Mesothelial cell of epicardium (in vitro differentiated cells): ENCODE results near the gene PSME1. TPM values are rescaled to one million over a fixed set of nuclear protein-coding genes. Genes with fewer than 3 reads are reported as not detected.
"Not testable (repeated sequence)": the region's sequence is repeated elsewhere in the genome, so short reads cannot be mapped to it uniquely, and the experiment has no call there.

Source experiments
- DNase-seq, 2 experiments: peaks; one replicate each; pipeline ENCODE4 v3.0.0; 2021; ENCODE audit warnings: low spot score in 2 of 2; ENCODE audit not compliant: unreplicated experiment in 2 of 2
- H3K27ac Mint-ChIP-seq: 2 replicates; pipeline ENCODE4 v1.8.0; 2021; ENCODE audit warnings: mixed read lengths
- H3K27me3 Mint-ChIP-seq: 2 replicates; pipeline ENCODE4 v1.8.0; 2021; ENCODE audit warnings: low read depth, mixed read lengths
- H3K36me3 Mint-ChIP-seq: 2 replicates; pipeline ENCODE4 v1.8.0; 2021; ENCODE audit warnings: mixed read lengths
- H3K4me1 Mint-ChIP-seq: 2 replicates; pipeline ENCODE4 v1.8.0; 2021; ENCODE audit warnings: mixed read lengths
- H3K4me3 Mint-ChIP-seq: 2 replicates; pipeline ENCODE4 v1.8.0; 2021; ENCODE audit warnings: mild to moderate bottlenecking, moderate library complexity, mixed read lengths
- H3K9me3 Mint-ChIP-seq: 2 replicates; pipeline ENCODE4 v1.8.0; 2021; ENCODE audit warnings: mixed read lengths
- total RNA-seq: library from RNA; stranded (reverse); gene quantifications from 3 replicates; pipeline ENCODE4 v1.2.1, GENCODE V29; 2021
- TF ChIP-seq, protein P1 (sequence below): fragments of 200-600 bp; sonication (generic); IDR thresholded peaks from one replicate; pipeline ENCODE4 v1.5.0; 2021; ENCODE audit warnings: antibody characterized with exemption; ENCODE audit not compliant: unreplicated experiment

Gene PSME1
- total RNA-seq, 1 donor from 2014 or later = 148 TPM

DNA sequence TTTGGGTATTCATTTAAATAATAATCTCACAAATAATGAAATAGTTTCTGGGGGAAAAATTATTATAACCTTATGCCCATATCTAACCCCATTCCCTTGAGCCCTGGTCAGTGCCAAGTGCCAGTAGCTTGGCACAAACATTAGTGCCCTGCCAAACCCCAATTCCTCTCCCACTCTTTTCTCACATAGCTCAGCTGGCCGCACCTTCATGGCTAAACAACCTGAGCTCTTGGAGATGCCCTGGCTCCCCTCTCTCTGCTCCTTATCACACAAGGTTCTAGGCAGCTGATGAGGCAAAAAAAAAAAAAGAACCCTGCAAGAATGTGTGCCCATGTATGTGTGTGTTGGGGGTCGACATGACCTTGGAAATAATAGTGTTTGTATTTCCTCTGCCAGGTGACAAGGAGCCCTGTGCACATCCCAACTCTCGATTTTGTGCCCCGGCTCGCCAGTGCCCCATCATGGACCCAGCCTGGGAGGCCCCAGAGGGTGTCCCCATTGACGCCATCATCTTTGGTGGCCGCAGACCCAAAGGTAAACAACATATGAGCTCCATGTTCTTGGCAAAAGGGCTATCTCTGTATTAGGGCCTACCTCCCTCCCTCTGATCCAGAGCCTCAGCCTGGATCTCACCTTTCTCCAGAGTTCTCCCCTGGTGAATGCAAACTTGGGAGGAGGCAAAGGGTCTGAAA, 33.5 kb upstream of the PSME1 start:
- Mint-ChIP-seq H3K9me3 (peaks cover 8% of the 10 kb centered on the region), H3K27me3 (no peaks in the 10 kb centered on the region), H3K4me1 (no peaks in the 10 kb centered on the region), H3K27ac (no peak overlapping the region), H3K36me3 (peaks cover 19% of the 10 kb centered on the region), H3K4me3 (no peak overlapping the region)
- DNase-seq = no peak
- TF ChIP-seq, protein P1, sequence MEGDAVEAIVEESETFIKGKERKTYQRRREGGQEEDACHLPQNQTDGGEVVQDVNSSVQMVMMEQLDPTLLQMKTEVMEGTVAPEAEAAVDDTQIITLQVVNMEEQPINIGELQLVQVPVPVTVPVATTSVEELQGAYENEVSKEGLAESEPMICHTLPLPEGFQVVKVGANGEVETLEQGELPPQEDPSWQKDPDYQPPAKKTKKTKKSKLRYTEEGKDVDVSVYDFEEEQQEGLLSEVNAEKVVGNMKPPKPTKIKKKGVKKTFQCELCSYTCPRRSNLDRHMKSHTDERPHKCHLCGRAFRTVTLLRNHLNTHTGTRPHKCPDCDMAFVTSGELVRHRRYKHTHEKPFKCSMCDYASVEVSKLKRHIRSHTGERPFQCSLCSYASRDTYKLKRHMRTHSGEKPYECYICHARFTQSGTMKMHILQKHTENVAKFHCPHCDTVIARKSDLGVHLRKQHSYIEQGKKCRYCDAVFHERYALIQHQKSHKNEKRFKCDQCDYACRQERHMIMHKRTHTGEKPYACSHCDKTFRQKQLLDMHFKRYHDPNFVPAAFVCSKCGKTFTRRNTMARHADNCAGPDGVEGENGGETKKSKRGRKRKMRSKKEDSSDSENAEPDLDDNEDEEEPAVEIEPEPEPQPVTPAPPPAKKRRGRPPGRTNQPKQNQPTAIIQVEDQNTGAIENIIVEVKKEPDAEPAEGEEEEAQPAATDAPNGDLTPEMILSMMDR = no peak

DNA sequence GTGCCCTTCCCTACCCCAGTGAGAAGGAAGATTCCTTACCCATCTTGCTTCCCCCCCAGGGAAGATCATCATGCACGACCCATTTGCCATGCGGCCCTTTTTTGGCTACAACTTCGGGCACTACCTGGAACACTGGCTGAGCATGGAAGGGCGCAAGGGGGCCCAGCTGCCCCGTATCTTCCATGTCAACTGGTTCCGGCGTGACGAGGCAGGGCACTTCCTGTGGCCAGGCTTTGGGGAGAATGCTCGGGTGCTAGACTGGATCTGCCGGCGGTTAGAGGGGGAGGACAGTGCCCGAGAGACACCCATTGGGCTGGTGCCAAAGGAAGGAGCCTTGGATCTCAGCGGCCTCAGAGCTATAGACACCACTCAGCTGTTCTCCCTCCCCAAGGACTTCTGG, 32.5 kb upstream of the PSME1 start:
- Mint-ChIP-seq H3K4me3 (no peak overlapping the region), H3K36me3 (peaks cover 19% of the 10 kb centered on the region), H3K27me3 (no peaks in the 10 kb centered on the region), H3K27ac (no peak overlapping the region), H3K4me1 (no peaks in the 10 kb centered on the region), H3K9me3 (peaks cover 8% of the 10 kb centered on the region)
- TF ChIP-seq, protein P1 = no peak
- DNase-seq = no peak

DNA sequence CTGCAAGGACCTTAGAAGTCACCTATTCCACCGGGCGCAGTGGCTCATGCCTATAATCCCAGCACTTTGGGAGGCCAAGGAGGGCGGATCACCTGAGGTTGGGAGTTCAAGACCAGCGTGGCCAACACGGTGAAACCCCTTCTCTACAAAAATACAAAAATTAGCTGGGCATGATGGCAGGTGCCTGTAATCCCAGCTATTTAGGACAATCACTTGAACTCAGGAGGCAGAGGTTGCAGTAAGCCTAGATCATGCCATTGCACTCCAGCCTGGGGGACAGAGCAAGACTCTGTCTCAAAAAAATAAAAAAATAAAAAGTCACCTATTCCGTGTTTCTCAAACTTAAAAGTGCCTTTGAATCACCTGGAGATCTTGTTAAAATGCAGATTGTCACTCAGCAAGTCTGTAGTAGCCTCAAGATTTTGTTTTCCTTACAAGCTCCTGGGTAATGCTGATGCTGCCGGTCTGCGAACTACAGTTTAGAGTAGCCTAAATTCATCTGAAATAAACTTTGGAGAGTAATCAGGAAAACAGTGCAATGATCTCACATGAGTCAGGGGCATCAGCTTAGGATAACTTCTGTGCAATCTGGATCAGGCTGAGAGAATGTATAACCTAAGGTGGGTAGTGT, 30.3 kb upstream of the PSME1 start:
- H3K9me3 Mint-ChIP-seq, H3K27ac Mint-ChIP-seq, H3K4me1 Mint-ChIP-seq, H3K4me3 Mint-ChIP-seq, H3K27me3 Mint-ChIP-seq, DNase-seq: not testable (repeated sequence)
- peaks cover 19% of the 10 kb centered on the region for H3K36me3 Mint-ChIP-seq

DNA sequence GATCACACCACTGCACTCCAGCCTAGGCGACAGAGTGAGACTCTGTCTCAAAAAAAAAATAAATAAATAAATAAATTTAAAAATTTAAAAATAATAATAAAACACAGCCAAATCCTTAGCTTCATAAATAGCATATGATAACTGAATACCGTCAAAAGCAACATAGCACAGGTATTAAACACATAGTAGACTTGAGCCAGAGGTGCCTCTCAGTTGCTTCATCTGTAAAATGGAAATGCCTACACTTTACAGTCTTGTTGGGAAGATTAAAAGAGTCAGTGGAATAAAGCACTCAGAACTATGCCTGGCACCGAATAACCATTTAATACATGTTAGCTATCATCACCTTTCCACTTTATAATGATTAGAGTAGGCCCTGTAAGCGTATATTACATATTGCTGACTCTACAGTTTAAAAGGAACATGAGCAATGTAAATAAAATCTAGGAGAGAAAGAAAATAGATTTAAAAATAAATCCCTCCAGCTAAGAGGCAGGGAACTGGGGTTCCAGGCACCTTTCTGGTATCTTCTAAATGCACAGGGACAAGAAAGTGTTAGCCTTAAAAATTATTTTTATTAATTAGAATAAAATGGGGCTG, 29.2 kb upstream of the PSME1 start:
- Mint-ChIP-seq H3K36me3 (peaks cover 19% of the 10 kb centered on the region), H3K27me3 (no peaks in the 10 kb centered on the region), H3K4me3 (no peak overlapping the region), H3K4me1 (peaks cover 2% of the 10 kb centered on the region), H3K9me3 (peaks cover 8% of the 10 kb centered on the region), H3K27ac (no peak overlapping the region)
- no peak for DNase-seq
- TF ChIP-seq, protein P1 = no peak

DNA sequence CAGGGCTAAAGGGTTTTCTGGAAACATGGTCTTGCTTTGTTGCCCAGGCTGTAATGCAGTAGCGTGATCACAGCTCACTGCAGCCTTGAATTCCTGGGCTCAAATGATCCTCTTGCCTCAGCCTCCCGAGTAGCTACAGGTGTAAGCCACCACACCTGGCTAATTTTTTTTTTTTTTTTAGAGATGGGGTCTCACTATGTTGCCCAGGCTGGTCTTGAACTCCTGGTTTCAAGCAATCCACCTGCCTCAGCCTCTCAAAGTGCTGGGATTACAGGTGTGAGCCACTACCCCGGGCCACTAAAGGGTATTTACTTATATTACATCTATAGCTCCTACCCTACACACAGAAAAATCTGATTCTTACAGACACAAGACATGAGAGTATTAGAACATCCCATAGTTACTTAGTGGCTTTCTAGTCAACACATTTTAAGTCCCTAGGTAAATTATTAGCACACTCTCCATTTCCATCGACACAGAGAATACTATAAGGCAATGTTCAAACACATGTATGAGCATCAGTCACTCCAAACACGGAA, 27.6 kb upstream of the PSME1 start:
- Mint-ChIP-seq H3K4me3 (no peak overlapping the region), H3K27ac (no peak overlapping the region), H3K27me3 (no peaks in the 10 kb centered on the region), H3K36me3 (peaks cover 10% of the 10 kb centered on the region), H3K9me3 (peaks cover 8% of the 10 kb centered on the region), H3K4me1 (peaks cover 4% of the 10 kb centered on the region)
- TF ChIP-seq, protein P1 = no peak
- no peak for DNase-seq

GRCh38 chr14:24110060-24110459, 25.9 kb upstream of the PSME1 start:
- H3K4me1 Mint-ChIP-seq = peaks cover 5% of the 10 kb centered on the region
- peaks cover 2% of the 10 kb centered on the region for H3K27me3 Mint-ChIP-seq
- no peak overlapping the region for H3K27ac Mint-ChIP-seq
- H3K4me3 Mint-ChIP-seq = no peak overlapping the region
- no peak for DNase-seq
- H3K36me3 Mint-ChIP-seq = no peaks in the 10 kb centered on the region
- TF ChIP-seq, protein P1 = no peak
- peaks cover 2% of the 10 kb centered on the region for H3K9me3 Mint-ChIP-seq
